H9 (cell line): ENCODE results near the gene CCDC169. TPM values are rescaled to one million over a fixed set of nuclear protein-coding genes. Genes with fewer than 3 reads are reported as not detected.

Experiments
- DNase-seq: peaks from one replicate; pipeline ENCODE4 v3.0.0-alpha.2; 2017
- H2AFZ ChIP-seq: one replicate; pipeline ENCODE4 v1.6.1; 2013; ENCODE audit warnings: mild to moderate bottlenecking, low read length, control low read depth, moderate library complexity
- H2AK5ac ChIP-seq: 2 replicates; pipeline ENCODE4 v1.6.1; 2013; ENCODE audit warnings: low read length, control low read depth, mixed read lengths; ENCODE audit not compliant: insufficient read length
- H2BK120ac ChIP-seq: one replicate; pipeline ENCODE4 v1.6.1; 2013; ENCODE audit warnings: low read depth, mild to moderate bottlenecking, low read length, control low read depth, inconsistent platforms; ENCODE audit not compliant: poor library complexity, severe bottlenecking
- H2BK12ac ChIP-seq: 2 replicates; pipeline ENCODE4 v1.6.1; 2013; ENCODE audit warnings: low read length, control low read depth, mixed read lengths, low read depth; ENCODE audit not compliant: insufficient read length
- H2BK15ac ChIP-seq: 2 replicates; pipeline ENCODE4 v1.6.1; 2013; ENCODE audit warnings: low read depth, low read length, control low read depth
- H2BK20ac ChIP-seq: one replicate; pipeline ENCODE4 v1.6.1; 2013; ENCODE audit warnings: low read depth, mild to moderate bottlenecking, low read length, control low read depth, inconsistent platforms; ENCODE audit not compliant: poor library complexity, severe bottlenecking
- H2BK5ac ChIP-seq: 2 replicates; pipeline ENCODE4 v1.6.1; 2013; ENCODE audit warnings: low read length, control low read depth, mixed read lengths; ENCODE audit not compliant: insufficient read length
- H3K14ac ChIP-seq: 2 replicates; pipeline ENCODE4 v1.6.1; 2013; ENCODE audit warnings: low read length, control low read depth; ENCODE audit not compliant: insufficient read depth
- H3K18ac ChIP-seq: 2 replicates; pipeline ENCODE4 v1.6.1; 2013; ENCODE audit warnings: low read depth, mild to moderate bottlenecking, mixed read lengths, low read length, control low read depth; ENCODE audit not compliant: insufficient read length
- H3K23ac ChIP-seq: 2 replicates; pipeline ENCODE4 v1.6.1; 2013; ENCODE audit warnings: low read length, control low read depth, mixed read lengths, low read depth; ENCODE audit not compliant: insufficient read length
- H3K23me2 ChIP-seq: 2 replicates; pipeline ENCODE4 v1.6.1; 2013; ENCODE audit warnings: low read depth, mild to moderate bottlenecking, mixed read lengths, low read length, control low read depth; ENCODE audit not compliant: insufficient read length, poor library complexity, severe bottlenecking
- H3K27ac ChIP-seq: 2 replicates; pipeline ENCODE4 v1.5.1; 2013; ENCODE audit warnings: low read length, control low read depth, mixed read lengths, low read depth; ENCODE audit not compliant: insufficient read length
- H3K27me3 ChIP-seq: 2 replicates; pipeline ENCODE4 v1.6.1; 2013; ENCODE audit warnings: low read length, control low read depth, inconsistent platforms; ENCODE audit not compliant: insufficient read depth
- H3K4ac ChIP-seq: 2 replicates; pipeline ENCODE4 v1.6.1; 2013; ENCODE audit warnings: low read depth, mild to moderate bottlenecking, control low read depth, inconsistent platforms, low read length, moderate library complexity
- H3K4me1 ChIP-seq: 2 replicates; pipeline ENCODE4 v1.6.1; 2013; ENCODE audit warnings: low read length, control low read depth, inconsistent platforms; ENCODE audit not compliant: insufficient read depth
- H3K4me2 ChIP-seq: 2 replicates; pipeline ENCODE4 v1.6.1; 2013; ENCODE audit warnings: low read length, control low read depth, mixed read lengths; ENCODE audit not compliant: insufficient read length, insufficient read depth
- H3K56ac ChIP-seq: 2 replicates; pipeline ENCODE4 v1.6.1; 2013; ENCODE audit warnings: low read depth, mild to moderate bottlenecking, mixed read lengths, low read length, control low read depth; ENCODE audit not compliant: insufficient read length
- H3K79me1 ChIP-seq: 2 replicates; pipeline ENCODE4 v1.6.1; 2013; ENCODE audit warnings: low read depth, mild to moderate bottlenecking, moderate library complexity, low read length, control low read depth, inconsistent platforms; ENCODE audit not compliant: insufficient read depth, poor library complexity, severe bottlenecking
- H3K79me2 ChIP-seq: 2 replicates; pipeline ENCODE4 v1.6.1; 2013; ENCODE audit warnings: low read length, control low read depth, inconsistent platforms; ENCODE audit not compliant: insufficient read depth
- H3K9ac ChIP-seq: 2 replicates; pipeline ENCODE4 v1.6.1; 2013; ENCODE audit warnings: low read length, control low read depth, mixed read lengths; ENCODE audit not compliant: insufficient read length; ENCODE audit errors: extremely low read depth
- H3K9me3 ChIP-seq: one replicate; pipeline ENCODE4 v1.6.1; 2013; ENCODE audit warnings: low read depth, low read length, inconsistent platforms; ENCODE audit not compliant: control insufficient read depth
- H3T11ph ChIP-seq: one replicate; pipeline ENCODE4 v1.6.1; 2013; ENCODE audit warnings: mild to moderate bottlenecking, low read length, control low read depth, inconsistent platforms
- H4K20me1 ChIP-seq: one replicate; pipeline ENCODE4 v1.6.1; 2013; ENCODE audit not compliant: control insufficient read depth, insufficient read length, insufficient read depth
- H4K5ac ChIP-seq: 2 replicates; pipeline ENCODE4 v1.6.1; 2013; ENCODE audit warnings: low read depth, mild to moderate bottlenecking, mixed read lengths, low read length, control low read depth; ENCODE audit not compliant: insufficient read length
- H4K8ac ChIP-seq: replicated peaks from 2 replicates; pipeline ENCODE4 v1.6.1; 2013; ENCODE audit warnings: low read length, control low read depth, mixed read lengths, low read depth; ENCODE audit not compliant: insufficient read length
- H4K91ac ChIP-seq: 2 replicates; pipeline ENCODE4 v1.6.1; 2013; ENCODE audit warnings: low read depth, mild to moderate bottlenecking, moderate library complexity, mixed read lengths, low read length, control low read depth; ENCODE audit not compliant: insufficient read length
- H3K27ac Mint-ChIP-seq, 3 experiments: 2 replicates in 2 of 3; 3 replicates in 1 of 3; pipeline ENCODE4 v1.8.0; 2020 to 2021; ENCODE audit warnings: mixed read lengths in 3 of 3, mild to moderate bottlenecking in 1 of 3, moderate library complexity in 1 of 3
- H3K27me3 Mint-ChIP-seq: 2 replicates; pipeline ENCODE4 v1.8.0; 2021; ENCODE audit warnings: low read depth, mild to moderate bottlenecking, moderate library complexity, mixed read lengths
- H3K36me3 Mint-ChIP-seq, 3 experiments: 2 replicates in 2 of 3; 3 replicates in 1 of 3; pipeline ENCODE4 v1.8.0; 2020 to 2021; ENCODE audit warnings: low read depth in 3 of 3, mixed read lengths in 3 of 3; ENCODE audit not compliant: insufficient read depth in 1 of 3
- H3K4me1 Mint-ChIP-seq, 2 experiments: 2 replicates each; pipeline ENCODE4 v1.8.0; 2020; ENCODE audit warnings: mixed read lengths in 2 of 2
- H3K4me3 Mint-ChIP-seq, 2 experiments: 2 replicates in 1 of 2; 3 replicates in 1 of 2; pipeline ENCODE4 v1.8.0; 2020 to 2021; ENCODE audit warnings: mild to moderate bottlenecking in 2 of 2, mixed read lengths in 2 of 2, moderate library complexity in 1 of 2
- H3K9me3 Mint-ChIP-seq, 2 experiments: 2 replicates in 1 of 2; 3 replicates in 1 of 2; pipeline ENCODE4 v1.8.0; 2020; ENCODE audit warnings: mild to moderate bottlenecking in 2 of 2, mixed read lengths in 2 of 2, moderate library complexity in 1 of 2
- CTCF ChIP-seq: fragments of 200-600 bp; sonication (generic); conservative IDR thresholded peaks from 3 replicates; pipeline ENCODE4 v1.8.0; 2021; ENCODE audit warnings: antibody characterized with exemption, mild to moderate bottlenecking
- WGBS: extraction: QIAGEN DNeasy Blood & Tissue Kit; methylation state at CpG from one replicate; pipeline ENCODE4 v1.1.7; 2013; ENCODE audit warnings: missing lambda C conversion rate, low lambda C conversion rate, mixed read lengths; ENCODE audit not compliant: insufficient read length; ENCODE audit errors: extremely low coverage; 5-methylcytosine and 5-hydroxymethylcytosine counted together
- total RNA-seq: library from RNA; stranded (reverse); gene quantifications from 2 replicates; pipeline ENCODE4 v1.2.1, GENCODE V29; 2021

Gene CCDC169
- total RNA-seq, 1 experiment from 2014 or later = 19.1 TPM

- Histone ChIP-seq H2BK120ac (no peak overlapping the region), H3T11ph (no peak overlapping the region), H2BK15ac (no peak overlapping the region), H2AFZ (no peak overlapping the region), H2BK12ac (no peak overlapping the region), H3K23me2 (peaks cover 4% of the 10 kb centered on the region), H3K4me1 (no peaks in the 10 kb centered on the region), H3K9me3 (peaks cover 14% of the 10 kb centered on the region), H3K18ac (no peak overlapping the region), H4K8ac (no peak overlapping the region), H2BK20ac (no peak overlapping the region), H3K79me1 (no peaks in the 10 kb centered on the region), H3K9ac (no peak overlapping the region), H4K20me1 (no peaks in the 10 kb centered on the region), H2AK5ac (no peak overlapping the region), H3K79me2 (peaks cover 12% of the 10 kb centered on the region; the same call in 1 of the 2 replicates), H3K4me2 (no peak overlapping the region), H3K23ac (no peak overlapping the region), H4K91ac (no peak overlapping the region), H3K27me3 (no peaks in the 10 kb centered on the region), H3K4ac (no peak overlapping the region), H2BK5ac (no peak overlapping the region), H3K14ac (no peak overlapping the region), H3K27ac (no peak overlapping the region), H3K56ac (no peak overlapping the region), H4K5ac (no peak overlapping the region)
- DNase-seq = no peak
- no peak for TF ChIP-seq CTCF
- H3K27ac Mint-ChIP-seq = no peak overlapping the region
- no peak overlapping the region for H3K4me3 Mint-ChIP-seq
- no peaks in the 10 kb centered on the region for H3K27me3 Mint-ChIP-seq
- no CpG with 5 or more reads among the region's 1 CpG for WGBS
- peaks cover 5 to 47% (median 46%) of the 10 kb centered on the region in 3 experiments for H3K36me3 Mint-ChIP-seq
- peaks cover 18 to 23% of the 10 kb centered on the region in 2 experiments for H3K4me1 Mint-ChIP-seq
- H3K9me3 Mint-ChIP-seq = peaks cover 28 to 39% of the 10 kb centered on the region in 2 experiments
Measured at GRCh38 chr13:36293497-36293896, 4.1 kb downstream of the CCDC169 start.
